GM23338 (cell line): Measurements from ENCODE around the gene GNRH2. TPM values are rescaled to one million over a fixed set of nuclear protein-coding genes. Genes with fewer than 3 reads are reported as not detected.

Source experiments
- ATAC-seq: fragments of 200-7000 bp; cut with Tn5 transposase; 3 replicates; pipeline ENCODE4 v1.9.1; 2020
- DNase-seq: peaks from one replicate; pipeline ENCODE4 v3.0.0-alpha.2; 2015; ENCODE audit warnings: low spot score
- H2AFZ ChIP-seq: fragments of 200-600 bp; sonication (generic); 2 replicates; pipeline ENCODE4 v1.8.0; 2016; ENCODE audit warnings: antibody characterized with exemption, mild to moderate bottlenecking, moderate library complexity
- H3F3A ChIP-seq: fragments of 200-600 bp; sonication (generic); replicated peaks from 2 replicates; pipeline ENCODE4 v1.8.0; 2017; ENCODE audit warnings: antibody characterized with exemption, mixed run types, low read depth
- H3K27ac ChIP-seq: fragments of 200-600 bp; sonication (generic); 2 replicates; pipeline ENCODE4 v1.6.1; 2016; ENCODE audit warnings: low read depth
- H3K27me3 ChIP-seq: fragments of 200-600 bp; sonication (generic); 2 replicates; pipeline ENCODE4 v1.8.0; 2016; ENCODE audit warnings: mild to moderate bottlenecking, mixed run types, moderate library complexity; ENCODE audit not compliant: insufficient read depth
- H3K36me3 ChIP-seq: fragments of 200-600 bp; sonication (generic); 2 replicates; pipeline ENCODE4 v1.8.0; 2016; ENCODE audit warnings: mild to moderate bottlenecking; ENCODE audit not compliant: insufficient read depth
- H3K4me1 ChIP-seq: fragments of 200-600 bp; sonication (generic); 2 replicates; pipeline ENCODE4 v1.8.0; 2016; ENCODE audit warnings: mild to moderate bottlenecking, moderate library complexity; ENCODE audit not compliant: insufficient read depth
- H3K4me2 ChIP-seq: fragments of 200-600 bp; sonication (generic); 2 replicates; pipeline ENCODE4 v1.7.1; 2017; ENCODE audit warnings: mixed run types
- H3K4me3 ChIP-seq: fragments of 200-600 bp; sonication (generic); 2 replicates; pipeline ENCODE4 v1.6.1; 2016; ENCODE audit warnings: mixed run types
- H3K79me2 ChIP-seq: fragments of 200-600 bp; sonication (generic); replicated peaks from 2 replicates; pipeline ENCODE4 v1.8.0; 2017; ENCODE audit warnings: mild to moderate bottlenecking; ENCODE audit not compliant: insufficient read depth
- H3K9me2 ChIP-seq: fragments of 200-600 bp; sonication (generic); 2 replicates; pipeline ENCODE4 v1.8.0; 2017; ENCODE audit not compliant: insufficient read depth
- H4K20me1 ChIP-seq: fragments of 200-600 bp; sonication (generic); replicated peaks from 2 replicates; pipeline ENCODE4 v1.8.0; 2017; ENCODE audit warnings: mild to moderate bottlenecking; ENCODE audit not compliant: insufficient read depth
- H3K27ac Mint-ChIP-seq: 2 replicates; pipeline ENCODE4 v1.8.0; 2020; ENCODE audit warnings: inconsistent platforms, mild to moderate bottlenecking, moderate library complexity, mixed read lengths
- H3K27me3 Mint-ChIP-seq: 3 replicates; pipeline ENCODE4 v1.8.0; 2022; ENCODE audit warnings: low read depth, mild to moderate bottlenecking, moderate library complexity, mixed read lengths, inconsistent platforms; ENCODE audit not compliant: insufficient read depth, poor library complexity
- H3K36me3 Mint-ChIP-seq: 3 replicates; pipeline ENCODE4 v1.8.0; 2021; ENCODE audit warnings: low read depth, mild to moderate bottlenecking, inconsistent platforms, moderate library complexity, mixed read lengths
- H3K4me1 Mint-ChIP-seq: 3 replicates; pipeline ENCODE4 v1.8.0; 2020; ENCODE audit warnings: mild to moderate bottlenecking, inconsistent platforms, mixed read lengths
- H3K4me3 Mint-ChIP-seq: 3 replicates; pipeline ENCODE4 v1.8.0; 2021; ENCODE audit warnings: moderate library complexity, mild to moderate bottlenecking, inconsistent platforms, mixed read lengths
- H3K9me3 Mint-ChIP-seq: 3 replicates; pipeline ENCODE4 v1.8.0; 2020; ENCODE audit warnings: moderate library complexity, mild to moderate bottlenecking, inconsistent platforms, mixed read lengths
- CREB1 ChIP-seq: fragments of 250-450 bp; sonication (Bioruptor Pico); IDR thresholded peaks from 2 replicates; pipeline ENCODE4 v1.5.0; 2020; ENCODE audit warnings: low read depth, mild to moderate bottlenecking, moderate library complexity
- EZH2 ChIP-seq: fragments of 200-600 bp; sonication (generic); IDR thresholded peaks from one replicate; pipeline ENCODE4 v1.8.0; 2017; ENCODE audit warnings: antibody characterized with exemption, mild to moderate bottlenecking, low read depth; ENCODE audit not compliant: unreplicated experiment
- EZH2phosphoT487 ChIP-seq: fragments of 200-600 bp; sonication (generic); IDR thresholded peaks from one replicate; pipeline ENCODE4 v1.8.1; 2018; ENCODE audit warnings: antibody characterized with exemption; ENCODE audit not compliant: unreplicated experiment
- JUNB ChIP-seq: IDR thresholded peaks from one replicate; pipeline ENCODE4 v1.6.1; 2016; ENCODE audit warnings: antibody characterized with exemption; ENCODE audit not compliant: unreplicated experiment
- NANOG ChIP-seq: IDR thresholded peaks from 2 replicates; pipeline ENCODE4 v1.6.1; 2016; ENCODE audit warnings: antibody characterized with exemption, borderline replicate concordance
- POLR2AphosphoS5 ChIP-seq: IDR thresholded peaks from 2 replicates; pipeline ENCODE4 v1.6.1; 2016; ENCODE audit warnings: antibody characterized with exemption, low read depth
- STAT1 ChIP-seq: IDR thresholded peaks from one replicate; pipeline ENCODE4 v1.6.1; 2016; ENCODE audit warnings: antibody characterized with exemption; ENCODE audit not compliant: unreplicated experiment
- ZNF114 ChIP-seq: fragments of 250-450 bp; sonication (Bioruptor Pico); IDR thresholded peaks from 2 replicates; pipeline ENCODE4 v1.5.0; 2020; ENCODE audit warnings: mild to moderate bottlenecking, moderate library complexity
- ZNF331 ChIP-seq: fragments of 250-450 bp; sonication (Bioruptor Pico); IDR thresholded peaks from 2 replicates; pipeline ENCODE4 v1.5.0; 2020; ENCODE audit warnings: low read depth, mild to moderate bottlenecking, moderate library complexity
- polyA plus RNA-seq: library from polyadenylated mRNA; unstranded; fragments of >200 nt; fragmentation: Nextera tagmentation; extraction: Ambion mirVana; gene quantifications from 2 replicates; pipeline ENCODE4 v1.2.1, GENCODE V29; 2016
- total RNA-seq: library from RNA; depleted of rRNA; stranded (reverse); fragments of >200 nt; shearing (Covaris generic); gene quantifications from 2 replicates; pipeline ENCODE4 v1.2.3, GENCODE V29; 2014
- TF ChIP-seq, protein P1 (sequence below), 2 experiments: fragments of 200-600 bp in 1 of 2; sonication (generic) in 1 of 2; conservative IDR thresholded peaks; 2 replicates each; pipeline versions ENCODE4 v1.5.1 to v1.6.1; 2016 to 2017; ENCODE audit warnings: antibody characterized with exemption in 2 of 2, low read depth in 2 of 2, mild to moderate bottlenecking in 2 of 2, moderate library complexity in 1 of 2
- TF ChIP-seq, protein P2 (sequence below): IDR thresholded peaks from one replicate; pipeline ENCODE4 v1.6.1; 2018; ENCODE audit warnings: antibody characterized with exemption; ENCODE audit not compliant: unreplicated experiment
- TF ChIP-seq, protein P3 (sequence below): fragments of 250-450 bp; sonication (Bioruptor Pico); IDR thresholded peaks from 2 replicates; pipeline ENCODE4 v1.5.0; 2020; ENCODE audit warnings: mild to moderate bottlenecking, moderate library complexity

Gene GNRH2
- total and polyA plus RNA-seq, 2 experiments from 2014 or later = not detected

DNA sequence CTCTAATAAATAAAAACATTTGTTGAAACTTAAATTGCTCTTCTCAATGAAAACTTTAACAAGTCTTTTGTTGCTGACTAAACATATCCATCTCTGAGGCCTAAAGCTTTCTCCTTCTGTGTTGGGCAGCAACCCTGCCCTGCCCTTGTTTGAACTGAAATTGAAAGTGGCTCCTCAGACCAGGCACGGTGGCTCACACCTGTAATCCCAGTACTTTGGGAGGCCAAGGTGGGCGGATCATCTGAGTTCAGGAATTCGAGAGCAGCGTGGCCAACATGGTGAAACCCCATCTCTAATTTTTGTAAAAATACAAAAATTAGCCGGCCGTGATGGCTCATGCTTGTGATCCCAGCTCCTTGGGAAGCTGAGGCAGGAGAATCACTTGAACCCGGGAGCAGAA is 29.2 kb upstream of the GNRH2 start (continued):
- TF ChIP-seq STAT1 = no peak
- TF ChIP-seq, protein P1, sequence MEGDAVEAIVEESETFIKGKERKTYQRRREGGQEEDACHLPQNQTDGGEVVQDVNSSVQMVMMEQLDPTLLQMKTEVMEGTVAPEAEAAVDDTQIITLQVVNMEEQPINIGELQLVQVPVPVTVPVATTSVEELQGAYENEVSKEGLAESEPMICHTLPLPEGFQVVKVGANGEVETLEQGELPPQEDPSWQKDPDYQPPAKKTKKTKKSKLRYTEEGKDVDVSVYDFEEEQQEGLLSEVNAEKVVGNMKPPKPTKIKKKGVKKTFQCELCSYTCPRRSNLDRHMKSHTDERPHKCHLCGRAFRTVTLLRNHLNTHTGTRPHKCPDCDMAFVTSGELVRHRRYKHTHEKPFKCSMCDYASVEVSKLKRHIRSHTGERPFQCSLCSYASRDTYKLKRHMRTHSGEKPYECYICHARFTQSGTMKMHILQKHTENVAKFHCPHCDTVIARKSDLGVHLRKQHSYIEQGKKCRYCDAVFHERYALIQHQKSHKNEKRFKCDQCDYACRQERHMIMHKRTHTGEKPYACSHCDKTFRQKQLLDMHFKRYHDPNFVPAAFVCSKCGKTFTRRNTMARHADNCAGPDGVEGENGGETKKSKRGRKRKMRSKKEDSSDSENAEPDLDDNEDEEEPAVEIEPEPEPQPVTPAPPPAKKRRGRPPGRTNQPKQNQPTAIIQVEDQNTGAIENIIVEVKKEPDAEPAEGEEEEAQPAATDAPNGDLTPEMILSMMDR (conservative IDR thresholded peaks at IDR 0.05; ENCODE audit: low read depth in 2 of 2) = no peak
- no peak for TF ChIP-seq EZH2
- no peak for TF ChIP-seq NANOG

DNA sequence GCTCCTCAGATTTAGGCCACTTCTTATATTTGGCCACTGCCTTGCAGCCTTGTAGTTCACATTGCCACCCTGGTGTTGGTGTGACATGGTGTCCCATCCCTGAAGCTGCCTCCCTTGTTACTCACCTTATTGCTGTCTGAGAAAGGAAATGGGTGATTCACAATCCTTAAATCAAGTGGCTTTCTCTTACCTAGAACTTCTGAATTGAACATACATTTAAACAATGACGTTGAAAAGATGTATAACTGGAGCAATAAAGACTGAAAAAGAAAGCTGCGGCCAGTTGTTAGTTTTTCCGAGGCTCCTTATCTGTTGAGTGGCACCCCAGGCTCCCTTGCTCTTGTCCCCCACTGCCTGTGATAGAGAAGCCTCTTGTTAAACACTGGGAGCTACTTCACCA is 28.8 kb upstream of the GNRH2 start:
- Mint-ChIP-seq H3K4me1 (no peaks in the 10 kb centered on the region), H3K4me3 (no peak overlapping the region), H3K36me3 (peaks cover 39% of the 10 kb centered on the region), H3K27me3 (peaks cover 2% of the 10 kb centered on the region), H3K27ac (no peak overlapping the region), H3K9me3 (peaks cover 11% of the 10 kb centered on the region)
- ATAC-seq (no peak), DNase-seq (no peak)
- Histone ChIP-seq H3K4me2 (no peak overlapping the region), H2AFZ (no peak overlapping the region), H3K27me3 (no peaks in the 10 kb centered on the region), H3K9me2 (0 out of 2 replicates have a peak, but pooled peaks cover 5% of the 10 kb centered on the region), H3K4me1 (no peaks in the 10 kb centered on the region), H3F3A (no peaks in the 10 kb centered on the region), H3K27ac (no peak overlapping the region), H3K79me2 (no peaks in the 10 kb centered on the region), H3K4me3 (no peak overlapping the region), H4K20me1 (peaks cover 5% of the 10 kb centered on the region; the same call in 1 of the 2 replicates), H3K36me3 (peaks cover 14% of the 10 kb centered on the region)
- TF ChIP-seq, protein P1 (conservative IDR thresholded peaks at IDR 0.05; ENCODE audit: low read depth in 2 of 2) = no peak
- TF ChIP-seq NANOG (no peak), EZH2phosphoT487 (no peak), STAT1 (no peak), JUNB (no peak), ZNF114 (no peak), CREB1 (no peak), ZNF331 (no peak), POLR2AphosphoS5 (no peak)
- TF ChIP-seq, protein P2, sequence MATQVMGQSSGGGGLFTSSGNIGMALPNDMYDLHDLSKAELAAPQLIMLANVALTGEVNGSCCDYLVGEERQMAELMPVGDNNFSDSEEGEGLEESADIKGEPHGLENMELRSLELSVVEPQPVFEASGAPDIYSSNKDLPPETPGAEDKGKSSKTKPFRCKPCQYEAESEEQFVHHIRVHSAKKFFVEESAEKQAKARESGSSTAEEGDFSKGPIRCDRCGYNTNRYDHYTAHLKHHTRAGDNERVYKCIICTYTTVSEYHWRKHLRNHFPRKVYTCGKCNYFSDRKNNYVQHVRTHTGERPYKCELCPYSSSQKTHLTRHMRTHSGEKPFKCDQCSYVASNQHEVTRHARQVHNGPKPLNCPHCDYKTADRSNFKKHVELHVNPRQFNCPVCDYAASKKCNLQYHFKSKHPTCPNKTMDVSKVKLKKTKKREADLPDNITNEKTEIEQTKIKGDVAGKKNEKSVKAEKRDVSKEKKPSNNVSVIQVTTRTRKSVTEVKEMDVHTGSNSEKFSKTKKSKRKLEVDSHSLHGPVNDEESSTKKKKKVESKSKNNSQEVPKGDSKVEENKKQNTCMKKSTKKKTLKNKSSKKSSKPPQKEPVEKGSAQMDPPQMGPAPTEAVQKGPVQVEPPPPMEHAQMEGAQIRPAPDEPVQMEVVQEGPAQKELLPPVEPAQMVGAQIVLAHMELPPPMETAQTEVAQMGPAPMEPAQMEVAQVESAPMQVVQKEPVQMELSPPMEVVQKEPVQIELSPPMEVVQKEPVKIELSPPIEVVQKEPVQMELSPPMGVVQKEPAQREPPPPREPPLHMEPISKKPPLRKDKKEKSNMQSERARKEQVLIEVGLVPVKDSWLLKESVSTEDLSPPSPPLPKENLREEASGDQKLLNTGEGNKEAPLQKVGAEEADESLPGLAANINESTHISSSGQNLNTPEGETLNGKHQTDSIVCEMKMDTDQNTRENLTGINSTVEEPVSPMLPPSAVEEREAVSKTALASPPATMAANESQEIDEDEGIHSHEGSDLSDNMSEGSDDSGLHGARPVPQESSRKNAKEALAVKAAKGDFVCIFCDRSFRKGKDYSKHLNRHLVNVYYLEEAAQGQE = no peak
- TF ChIP-seq, protein P3, sequence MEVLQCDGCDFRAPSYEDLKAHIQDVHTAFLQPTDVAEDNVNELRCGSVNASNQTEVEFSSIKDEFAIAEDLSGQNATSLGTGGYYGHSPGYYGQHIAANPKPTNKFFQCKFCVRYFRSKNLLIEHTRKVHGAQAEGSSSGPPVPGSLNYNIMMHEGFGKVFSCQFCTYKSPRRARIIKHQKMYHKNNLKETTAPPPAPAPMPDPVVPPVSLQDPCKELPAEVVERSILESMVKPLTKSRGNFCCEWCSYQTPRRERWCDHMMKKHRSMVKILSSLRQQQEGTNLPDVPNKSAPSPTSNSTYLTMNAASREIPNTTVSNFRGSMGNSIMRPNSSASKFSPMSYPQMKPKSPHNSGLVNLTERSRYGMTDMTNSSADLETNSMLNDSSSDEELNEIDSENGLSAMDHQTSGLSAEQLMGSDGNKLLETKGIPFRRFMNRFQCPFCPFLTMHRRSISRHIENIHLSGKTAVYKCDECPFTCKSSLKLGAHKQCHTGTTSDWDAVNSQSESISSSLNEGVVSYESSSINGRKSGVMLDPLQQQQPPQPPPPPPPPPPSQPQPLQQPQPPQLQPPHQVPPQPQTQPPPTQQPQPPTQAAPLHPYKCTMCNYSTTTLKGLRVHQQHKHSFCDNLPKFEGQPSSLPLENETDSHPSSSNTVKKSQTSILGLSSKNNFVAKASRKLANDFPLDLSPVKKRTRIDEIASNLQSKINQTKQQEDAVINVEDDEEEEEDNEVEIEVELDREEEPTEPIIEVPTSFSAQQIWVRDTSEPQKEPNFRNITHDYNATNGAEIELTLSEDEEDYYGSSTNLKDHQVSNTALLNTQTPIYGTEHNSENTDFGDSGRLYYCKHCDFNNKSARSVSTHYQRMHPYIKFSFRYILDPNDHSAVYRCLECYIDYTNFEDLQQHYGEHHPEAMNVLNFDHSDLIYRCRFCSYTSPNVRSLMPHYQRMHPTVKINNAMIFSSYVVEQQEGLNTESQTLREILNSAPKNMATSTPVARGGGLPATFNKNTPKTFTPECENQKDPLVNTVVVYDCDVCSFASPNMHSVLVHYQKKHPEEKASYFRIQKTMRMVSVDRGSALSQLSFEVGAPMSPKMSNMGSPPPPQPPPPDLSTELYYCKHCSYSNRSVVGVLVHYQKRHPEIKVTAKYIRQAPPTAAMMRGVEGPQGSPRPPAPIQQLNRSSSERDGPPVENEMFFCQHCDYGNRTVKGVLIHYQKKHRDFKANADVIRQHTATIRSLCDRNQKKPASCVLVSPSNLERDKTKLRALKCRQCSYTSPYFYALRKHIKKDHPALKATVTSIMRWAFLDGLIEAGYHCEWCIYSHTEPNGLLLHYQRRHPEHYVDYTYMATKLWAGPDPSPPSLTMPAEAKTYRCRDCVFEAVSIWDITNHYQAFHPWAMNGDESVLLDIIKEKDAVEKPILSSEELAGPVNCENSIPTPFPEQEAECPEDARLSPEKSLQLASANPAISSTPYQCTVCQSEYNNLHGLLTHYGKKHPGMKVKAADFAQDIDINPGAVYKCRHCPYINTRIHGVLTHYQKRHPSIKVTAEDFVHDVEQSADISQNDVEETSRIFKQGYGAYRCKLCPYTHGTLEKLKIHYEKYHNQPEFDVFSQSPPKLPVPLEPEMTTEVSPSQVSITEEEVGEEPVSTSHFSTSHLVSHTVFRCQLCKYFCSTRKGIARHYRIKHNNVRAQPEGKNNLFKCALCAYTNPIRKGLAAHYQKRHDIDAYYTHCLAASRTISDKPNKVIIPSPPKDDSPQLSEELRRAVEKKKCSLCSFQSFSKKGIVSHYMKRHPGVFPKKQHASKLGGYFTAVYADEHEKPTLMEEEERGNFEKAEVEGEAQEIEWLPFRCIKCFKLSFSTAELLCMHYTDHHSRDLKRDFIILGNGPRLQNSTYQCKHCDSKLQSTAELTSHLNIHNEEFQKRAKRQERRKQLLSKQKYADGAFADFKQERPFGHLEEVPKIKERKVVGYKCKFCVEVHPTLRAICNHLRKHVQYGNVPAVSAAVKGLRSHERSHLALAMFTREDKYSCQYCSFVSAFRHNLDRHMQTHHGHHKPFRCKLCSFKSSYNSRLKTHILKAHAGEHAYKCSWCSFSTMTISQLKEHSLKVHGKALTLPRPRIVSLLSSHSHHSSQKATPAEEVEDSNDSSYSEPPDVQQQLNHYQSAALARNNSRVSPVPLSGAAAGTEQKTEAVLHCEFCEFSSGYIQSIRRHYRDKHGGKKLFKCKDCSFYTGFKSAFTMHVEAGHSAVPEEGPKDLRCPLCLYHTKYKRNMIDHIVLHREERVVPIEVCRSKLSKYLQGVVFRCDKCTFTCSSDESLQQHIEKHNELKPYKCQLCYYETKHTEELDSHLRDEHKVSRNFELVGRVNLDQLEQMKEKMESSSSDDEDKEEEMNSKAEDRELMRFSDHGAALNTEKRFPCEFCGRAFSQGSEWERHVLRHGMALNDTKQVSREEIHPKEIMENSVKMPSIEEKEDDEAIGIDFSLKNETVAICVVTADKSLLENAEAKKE (CRISPR knock-in tag) = no peak
